Astrocyte of the cerebellum (primary cell): ENCODE measurements around the gene RSPRY1.

Experiments used
- DNase-seq: peaks from one replicate; pipeline ENCODE4 v3.0.0-alpha.2; 2011; ENCODE audit warnings: low read depth
- H3K4me3 ChIP-seq: 2 replicates; pipeline ENCODE4 v1.5.1; 2011; ENCODE audit warnings: mild to moderate bottlenecking, low read depth, low read length, moderate library complexity
- in situ Hi-C: cut with HindIII; loops from 2 replicates; pipeline ENCODE4 v1.10.0; 2017; ENCODE audit warnings: low sequenced_read_pairs
- TF ChIP-seq, protein P1 (sequence below): IDR thresholded peaks from 2 replicates; pipeline ENCODE4 v1.5.1; 2012; ENCODE audit warnings: low read length, low read depth, moderate library complexity, mild to moderate bottlenecking; ENCODE audit errors: missing control alignments

Gene RSPRY1

GRCh38 chr16:57231821-57232350 is 45.8 kb downstream of the RSPRY1 start:
- H3K4me3 ChIP-seq = no peak overlapping the region
- TF ChIP-seq, protein P1, sequence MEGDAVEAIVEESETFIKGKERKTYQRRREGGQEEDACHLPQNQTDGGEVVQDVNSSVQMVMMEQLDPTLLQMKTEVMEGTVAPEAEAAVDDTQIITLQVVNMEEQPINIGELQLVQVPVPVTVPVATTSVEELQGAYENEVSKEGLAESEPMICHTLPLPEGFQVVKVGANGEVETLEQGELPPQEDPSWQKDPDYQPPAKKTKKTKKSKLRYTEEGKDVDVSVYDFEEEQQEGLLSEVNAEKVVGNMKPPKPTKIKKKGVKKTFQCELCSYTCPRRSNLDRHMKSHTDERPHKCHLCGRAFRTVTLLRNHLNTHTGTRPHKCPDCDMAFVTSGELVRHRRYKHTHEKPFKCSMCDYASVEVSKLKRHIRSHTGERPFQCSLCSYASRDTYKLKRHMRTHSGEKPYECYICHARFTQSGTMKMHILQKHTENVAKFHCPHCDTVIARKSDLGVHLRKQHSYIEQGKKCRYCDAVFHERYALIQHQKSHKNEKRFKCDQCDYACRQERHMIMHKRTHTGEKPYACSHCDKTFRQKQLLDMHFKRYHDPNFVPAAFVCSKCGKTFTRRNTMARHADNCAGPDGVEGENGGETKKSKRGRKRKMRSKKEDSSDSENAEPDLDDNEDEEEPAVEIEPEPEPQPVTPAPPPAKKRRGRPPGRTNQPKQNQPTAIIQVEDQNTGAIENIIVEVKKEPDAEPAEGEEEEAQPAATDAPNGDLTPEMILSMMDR = no peak
- in situ Hi-C loops = no loop called here
- DNase-seq = no peak

DNA sequence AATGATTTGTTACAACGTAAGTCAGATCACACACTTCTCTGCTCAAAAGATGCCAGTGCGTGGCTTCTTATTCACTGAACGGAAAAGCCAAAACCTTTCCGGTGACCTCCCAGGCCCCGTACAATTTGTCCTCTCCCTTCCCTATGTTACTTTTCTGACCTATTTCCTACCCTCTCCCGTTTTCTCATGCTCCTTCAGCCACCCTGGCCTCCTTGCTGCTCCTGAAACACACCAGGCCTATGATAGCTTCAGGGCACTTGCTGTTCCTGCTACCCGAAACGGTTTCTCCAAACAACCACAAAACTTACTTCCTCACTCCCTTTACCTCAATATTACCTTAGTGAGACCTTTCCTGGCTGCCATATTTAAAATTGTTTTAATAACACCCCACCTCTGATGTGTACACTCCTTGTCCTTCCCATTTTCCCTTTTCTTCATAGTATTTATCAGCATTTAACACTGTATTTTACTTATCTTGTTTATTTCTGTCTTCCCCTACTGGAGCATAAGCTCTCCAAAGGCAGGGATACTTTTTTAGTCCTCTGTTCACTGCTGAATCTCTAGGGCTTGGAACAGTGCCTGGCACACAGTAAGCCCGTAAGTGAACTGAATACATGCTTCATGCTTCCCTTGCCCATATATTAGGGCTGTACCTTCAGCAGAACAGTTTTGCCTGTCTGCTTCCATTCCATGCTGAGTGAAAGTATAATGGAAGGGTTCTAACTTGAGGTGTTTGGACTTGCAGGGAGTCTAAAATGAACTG is 48.0 kb downstream of the RSPRY1 start:
- no peak for DNase-seq
- no peak overlapping the region for H3K4me3 ChIP-seq
- TF ChIP-seq, protein P1 = no peak
- in situ Hi-C loops = no loop called here

DNA sequence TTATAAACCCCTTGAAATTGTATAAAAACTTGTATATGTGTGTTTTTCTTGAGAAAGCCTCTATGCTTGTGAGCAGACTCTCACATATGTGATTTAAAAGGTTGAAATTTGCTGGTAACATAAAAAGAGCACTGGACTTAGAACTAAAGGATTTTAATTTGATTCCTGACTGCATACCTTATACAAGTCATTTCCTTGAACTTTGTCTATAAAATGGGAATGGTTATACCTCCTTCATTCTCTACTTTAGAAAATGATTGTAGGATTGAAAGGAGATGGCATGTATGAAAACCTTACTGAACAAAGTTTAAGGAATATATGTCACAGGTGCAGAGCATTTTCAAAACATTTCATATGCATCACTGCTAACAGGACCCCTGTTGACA is 48.6 kb downstream of the RSPRY1 start:
- in situ Hi-C loops = no loop called here
- TF ChIP-seq, protein P1 = no peak
- H3K4me3 ChIP-seq = no peak overlapping the region
- no peak for DNase-seq

GRCh38 chr16:57235128-57236021 is 49.2 kb downstream of the RSPRY1 start:
- in situ Hi-C loops = no loop called here
- peak; percentile 35 for DNase-seq
- TF ChIP-seq, protein P1 = no peak
- no peak overlapping the region for H3K4me3 ChIP-seq

DNA sequence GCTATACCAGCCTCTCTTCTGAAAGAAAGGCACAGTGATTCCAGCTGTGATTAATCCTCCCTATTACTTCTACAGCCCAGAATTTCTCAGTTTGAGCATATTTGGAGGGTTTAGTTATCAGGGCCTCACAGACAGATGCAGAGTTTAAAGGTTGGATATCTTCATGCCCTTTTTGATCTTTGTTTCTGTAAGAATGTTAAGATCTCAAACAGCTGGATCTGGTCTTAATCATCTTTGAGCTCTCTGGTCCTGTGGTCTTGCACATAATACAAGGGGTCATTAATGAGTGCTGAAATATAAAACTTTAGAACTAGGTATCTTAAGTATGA is 49.9 kb downstream of the RSPRY1 start:
- in situ Hi-C loops = no loop called here
- H3K4me3 ChIP-seq = no peak overlapping the region
- TF ChIP-seq, protein P1 = no peak
- DNase-seq = no peak

DNA sequence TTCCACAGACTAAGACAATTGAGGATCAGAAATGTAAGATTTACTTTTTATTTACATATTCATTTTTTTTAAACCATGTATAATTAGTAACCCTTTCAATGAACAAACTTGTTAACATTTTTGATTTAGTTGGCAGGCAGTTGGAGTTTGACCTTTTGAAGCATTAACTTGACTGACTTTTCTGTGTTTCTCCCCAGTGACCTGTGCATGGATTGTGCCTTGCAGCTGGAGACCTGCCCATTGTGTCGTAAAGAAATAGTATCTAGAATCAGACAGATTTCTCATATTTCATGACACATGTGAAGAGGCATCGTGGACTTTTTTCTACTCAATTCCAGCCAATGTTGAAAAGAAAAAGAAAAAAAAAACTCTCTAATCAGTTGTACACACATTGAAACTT is 52.6 kb downstream of the RSPRY1 start:
- no peak for DNase-seq
- in situ Hi-C loops = no loop called here
- TF ChIP-seq, protein P1 = no peak
- no peak overlapping the region for H3K4me3 ChIP-seq
